Measurements from ENCODE around the gene IQGAP3. TPM values are rescaled to one million over a fixed set of nuclear protein-coding genes. Genes with fewer than 3 reads are reported as not detected.
A peak's percentile ranks its signal among the peaks of the same experiment; 100 is the strongest.

The IQGAP3 gene, protein sequence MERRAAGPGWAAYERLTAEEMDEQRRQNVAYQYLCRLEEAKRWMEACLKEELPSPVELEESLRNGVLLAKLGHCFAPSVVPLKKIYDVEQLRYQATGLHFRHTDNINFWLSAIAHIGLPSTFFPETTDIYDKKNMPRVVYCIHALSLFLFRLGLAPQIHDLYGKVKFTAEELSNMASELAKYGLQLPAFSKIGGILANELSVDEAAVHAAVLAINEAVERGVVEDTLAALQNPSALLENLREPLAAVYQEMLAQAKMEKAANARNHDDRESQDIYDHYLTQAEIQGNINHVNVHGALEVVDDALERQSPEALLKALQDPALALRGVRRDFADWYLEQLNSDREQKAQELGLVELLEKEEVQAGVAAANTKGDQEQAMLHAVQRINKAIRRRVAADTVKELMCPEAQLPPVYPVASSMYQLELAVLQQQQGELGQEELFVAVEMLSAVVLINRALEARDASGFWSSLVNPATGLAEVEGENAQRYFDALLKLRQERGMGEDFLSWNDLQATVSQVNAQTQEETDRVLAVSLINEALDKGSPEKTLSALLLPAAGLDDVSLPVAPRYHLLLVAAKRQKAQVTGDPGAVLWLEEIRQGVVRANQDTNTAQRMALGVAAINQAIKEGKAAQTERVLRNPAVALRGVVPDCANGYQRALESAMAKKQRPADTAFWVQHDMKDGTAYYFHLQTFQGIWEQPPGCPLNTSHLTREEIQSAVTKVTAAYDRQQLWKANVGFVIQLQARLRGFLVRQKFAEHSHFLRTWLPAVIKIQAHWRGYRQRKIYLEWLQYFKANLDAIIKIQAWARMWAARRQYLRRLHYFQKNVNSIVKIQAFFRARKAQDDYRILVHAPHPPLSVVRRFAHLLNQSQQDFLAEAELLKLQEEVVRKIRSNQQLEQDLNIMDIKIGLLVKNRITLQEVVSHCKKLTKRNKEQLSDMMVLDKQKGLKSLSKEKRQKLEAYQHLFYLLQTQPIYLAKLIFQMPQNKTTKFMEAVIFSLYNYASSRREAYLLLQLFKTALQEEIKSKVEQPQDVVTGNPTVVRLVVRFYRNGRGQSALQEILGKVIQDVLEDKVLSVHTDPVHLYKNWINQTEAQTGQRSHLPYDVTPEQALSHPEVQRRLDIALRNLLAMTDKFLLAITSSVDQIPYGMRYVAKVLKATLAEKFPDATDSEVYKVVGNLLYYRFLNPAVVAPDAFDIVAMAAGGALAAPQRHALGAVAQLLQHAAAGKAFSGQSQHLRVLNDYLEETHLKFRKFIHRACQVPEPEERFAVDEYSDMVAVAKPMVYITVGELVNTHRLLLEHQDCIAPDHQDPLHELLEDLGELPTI (N-terminal part only)
- 10 to 100 TPM; 28.6 to 36.9 TPM for total RNA-seq
- 28.9 TPM for polyA plus RNA-seq (2013, experiment 1 of 2)
- polyA plus RNA-seq (2013, experiment 2 of 2): 28.9 TPM
- long read RNA-seq, experiment 1, partial matches to known transcripts: 3 of 6 reads
- long read RNA-seq, experiment 1, other reads (novel, unspliced or antisense): 3 of 6 reads
- long read RNA-seq, experiment 2, full-length matches to known transcripts: 2 of 12 reads
- long read RNA-seq, experiment 2, partial matches to known transcripts: 7 of 12 reads
- long read RNA-seq, experiment 2, other reads (novel, unspliced or antisense): 3 of 12 reads
- long read RNA-seq, experiment 3, partial matches to known transcripts: 6 of 11 reads
- long read RNA-seq, experiment 3, other reads (novel, unspliced or antisense): 5 of 11 reads
- long read RNA-seq, experiment 4, partial matches to known transcripts: 0 of 1 reads
- long read RNA-seq, experiment 4, other reads (novel, unspliced or antisense): 1 of 1 reads

DNA sequence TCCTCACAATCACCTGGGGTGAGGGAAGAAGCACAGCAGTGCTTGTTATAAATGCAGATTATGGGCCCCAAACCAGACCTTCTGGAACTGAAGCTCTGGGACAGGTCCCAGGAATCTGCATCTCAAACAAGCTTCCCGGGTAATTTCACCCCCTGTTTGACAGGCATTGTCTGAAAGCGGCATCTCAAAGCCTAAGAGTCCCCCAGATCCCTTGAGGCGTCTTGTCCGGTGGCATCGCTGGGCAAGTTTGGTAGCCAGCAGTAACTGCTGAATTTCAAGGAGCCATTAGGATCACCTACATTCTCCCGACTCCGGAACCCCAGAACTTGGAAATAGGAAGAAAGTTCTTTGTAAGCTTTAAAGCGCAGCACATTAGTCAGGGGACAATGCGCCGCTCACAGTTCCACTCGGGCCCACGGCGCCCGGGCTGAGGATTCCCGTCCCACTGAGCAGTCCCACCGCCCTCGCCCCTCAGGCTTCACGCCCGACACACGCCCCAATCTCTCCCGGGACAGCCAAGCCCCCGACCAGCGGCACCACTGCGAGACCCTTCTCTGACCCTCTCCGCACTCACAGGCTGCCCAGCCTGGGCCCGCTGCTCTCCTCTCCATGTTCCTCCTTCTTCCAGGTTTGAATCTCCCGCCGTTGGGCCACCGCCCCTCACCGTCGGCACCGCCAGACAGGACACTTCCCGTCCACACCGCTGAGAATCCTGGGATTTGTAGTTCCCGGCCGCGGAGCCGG, at the start of gene IQGAP3:
Gene IQGAP3 (minus strand): TSS at position 647 of the 744 bp plus-strand sequence. CDS start 36 bp downstream, at position 611.
- TF ChIP-seq, protein P1, sequence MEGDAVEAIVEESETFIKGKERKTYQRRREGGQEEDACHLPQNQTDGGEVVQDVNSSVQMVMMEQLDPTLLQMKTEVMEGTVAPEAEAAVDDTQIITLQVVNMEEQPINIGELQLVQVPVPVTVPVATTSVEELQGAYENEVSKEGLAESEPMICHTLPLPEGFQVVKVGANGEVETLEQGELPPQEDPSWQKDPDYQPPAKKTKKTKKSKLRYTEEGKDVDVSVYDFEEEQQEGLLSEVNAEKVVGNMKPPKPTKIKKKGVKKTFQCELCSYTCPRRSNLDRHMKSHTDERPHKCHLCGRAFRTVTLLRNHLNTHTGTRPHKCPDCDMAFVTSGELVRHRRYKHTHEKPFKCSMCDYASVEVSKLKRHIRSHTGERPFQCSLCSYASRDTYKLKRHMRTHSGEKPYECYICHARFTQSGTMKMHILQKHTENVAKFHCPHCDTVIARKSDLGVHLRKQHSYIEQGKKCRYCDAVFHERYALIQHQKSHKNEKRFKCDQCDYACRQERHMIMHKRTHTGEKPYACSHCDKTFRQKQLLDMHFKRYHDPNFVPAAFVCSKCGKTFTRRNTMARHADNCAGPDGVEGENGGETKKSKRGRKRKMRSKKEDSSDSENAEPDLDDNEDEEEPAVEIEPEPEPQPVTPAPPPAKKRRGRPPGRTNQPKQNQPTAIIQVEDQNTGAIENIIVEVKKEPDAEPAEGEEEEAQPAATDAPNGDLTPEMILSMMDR (conservative IDR thresholded peaks at IDR 0.05): no peak
- Histone ChIP-seq H3K9ac (ENCODE audit: extremely low read depth, low read length, poor library complexity, severe bottlenecking) (peak within 1 kb of the TSS; percentile 8), H3K27ac (ENCODE audit: low read depth, low read length) (no peak within 1 kb of the TSS)

DNA sequence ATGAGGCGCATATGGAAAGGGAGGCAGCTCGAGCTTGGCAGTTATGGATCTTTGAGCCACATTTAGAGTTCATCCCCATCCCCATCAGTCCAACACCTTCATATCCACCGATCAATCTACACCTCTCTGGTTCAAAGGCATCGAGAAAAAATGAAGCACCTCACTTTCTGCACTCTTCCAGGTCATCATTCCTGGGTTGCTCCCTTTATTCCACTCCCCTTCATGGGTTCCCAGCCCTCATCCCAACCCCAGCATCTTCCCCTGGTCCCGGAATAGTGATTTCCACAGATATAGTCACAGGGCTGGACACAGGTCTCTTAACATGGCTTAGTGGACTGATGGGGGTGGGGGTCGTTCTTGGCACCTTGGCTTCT, 47.2 kb upstream of the IQGAP3 start:
- H3K9ac ChIP-seq (ENCODE audit: extremely low read depth, low read length, poor library complexity, severe bottlenecking): no peak overlapping the region
- 28 to 47% methylated on average over 4 to 5 of the region's 6 CpGs for WGBS, 2 experiments (ENCODE audit: insufficient coverage in 1 of 2, insufficient read length in 1 of 2)
- Mint-ChIP-seq H3K36me3 (ENCODE audit: low read depth) (no peaks in the 10 kb centered on the region), H3K9me3 (no peaks in the 10 kb centered on the region), H3K4me3 (no peak overlapping the region), H3K27me3 (ENCODE audit: insufficient read depth) (peaks cover 67% of the 10 kb centered on the region), H3K4me1 (peaks cover 6% of the 10 kb centered on the region), H3K27ac (no peak overlapping the region)
- no peak overlapping the region for H3K4me3 ChIP-seq (ENCODE audit: low read length)
- H3K27ac ChIP-seq (ENCODE audit: low read depth, low read length): no peak overlapping the region
- TF ChIP-seq, protein P1 (conservative IDR thresholded peaks at IDR 0.05): no peak
- no peak for DNase-seq
- no peaks in the 10 kb centered on the region for H3K4me1 ChIP-seq (ENCODE audit: control insufficient read depth, insufficient read depth, low read length)
- no peaks in the 10 kb centered on the region for H3K36me3 ChIP-seq (ENCODE audit: control insufficient read depth, insufficient read depth, low read length)
- no peaks in the 10 kb centered on the region for H3K9me3 ChIP-seq (ENCODE audit: control insufficient read depth, low read length)
- H3K27me3 ChIP-seq (ENCODE audit: control insufficient read depth, insufficient read depth, low read length, poor library complexity, severe bottlenecking): peaks cover 52% of the 10 kb centered on the region

More for the DNA sequence above, at the start of gene IQGAP3:
- Mint-ChIP-seq H3K27me3 (ENCODE audit: insufficient read depth) (peaks cover 5% of the 10 kb centered on the region), H3K27ac (peak within 1 kb of the TSS; percentile 79), H3K36me3 (ENCODE audit: low read depth) (peaks cover 11% of the 10 kb centered on the region), H3K4me3 (peak within 1 kb of the TSS; percentile 91), H3K9me3 (no peaks in the 10 kb centered on the region), H3K4me1 (peaks cover 13% of the 10 kb centered on the region)
- 0 to 1% methylated on average over 21 to 38 of the region's 38 CpGs for WGBS, 2 experiments (ENCODE audit: insufficient coverage in 1 of 2, insufficient read length in 1 of 2)
- Histone ChIP-seq H3K4me1 (ENCODE audit: control insufficient read depth, insufficient read depth, low read length) (no peaks in the 10 kb centered on the region), H3K4me3 (ENCODE audit: low read length) (peak within 1 kb of the TSS; percentile 96), H3K27me3 (ENCODE audit: control insufficient read depth, insufficient read depth, low read length, poor library complexity, severe bottlenecking) (no peaks in the 10 kb centered on the region), H3K9me3 (ENCODE audit: control insufficient read depth, low read length) (no peaks in the 10 kb centered on the region), H3K36me3 (ENCODE audit: control insufficient read depth, insufficient read depth, low read length) (peaks cover 19% of the 10 kb centered on the region)
- peak; percentile 97 for DNase-seq

All from endodermal cell (in vitro differentiated cells).